SK-N-SH (cell line): Measurements from ENCODE around the gene WDR31. TPM values are rescaled to one million over a fixed set of nuclear protein-coding genes. Genes with fewer than 3 reads are reported as not detected.

Experiments
- CTCF ChIA-PET: fragments of 300-600, 350-600 bp; formaldehyde crosslinking; extraction: SDS; loops from one replicate; lab custom pipeline; 2021; lab: Yijun Ruan, JAX
- POLR2A ChIA-PET: fragments of 350-600 bp; sonication (Branson Sonifier 250); formaldehyde crosslinking; extraction: SDS; loops from one replicate; lab custom pipeline; 2020; ENCODE audit warnings: antibody characterized with exemption, inconsistent platforms; lab: Yijun Ruan, JAX
- DNase-seq: peaks from one replicate; pipeline ENCODE4 v3.0.0; 2012
- H2AFZ ChIP-seq: fragments of 200-600 bp; sonication (generic); 2 replicates; pipeline ENCODE4 v1.8.1; 2016; ENCODE audit warnings: antibody characterized with exemption, mild to moderate bottlenecking, low read depth
- H3F3A ChIP-seq: fragments of 200-600 bp; sonication (generic); replicated peaks from 2 replicates; pipeline ENCODE3; 2016; ENCODE audit warnings: antibody characterized with exemption, mild to moderate bottlenecking; ENCODE audit not compliant: insufficient read depth
- H3K27ac ChIP-seq, 2 experiments: fragments of 200-500 bp in 1 of 2; fragments of 200-600 bp in 1 of 2; sonication (Bioruptor generic) in 1 of 2; sonication (generic), shearing (Covaris generic) in 1 of 2; 2 replicates each; pipeline versions ENCODE4 v1.5.1 to v1.6.1; 2014 to 2016; ENCODE audit warnings: low read depth in 2 of 2, inconsistent platforms in 1 of 2, low read length in 1 of 2, mild to moderate bottlenecking in 1 of 2, mixed read lengths in 1 of 2
- H3K27me3 ChIP-seq: fragments of 200-600 bp; sonication (generic), shearing (Covaris generic); 2 replicates; pipeline ENCODE4 v1.6.1; 2016; ENCODE audit warnings: mixed run types; ENCODE audit not compliant: insufficient read depth
- H3K36me3 ChIP-seq, 2 experiments: fragments of 200-500 bp in 1 of 2; fragments of 200-600 bp in 1 of 2; sonication (Bioruptor generic) in 1 of 2; sonication (generic) in 1 of 2; replicated peaks in 1 of 2; 2 replicates each; pipeline versions ENCODE3 to v1.5.1; 2014 to 2016; ENCODE audit warnings: low read length in 1 of 2, mild to moderate bottlenecking in 1 of 2; ENCODE audit not compliant: insufficient read depth in 2 of 2, control insufficient read depth in 1 of 2
- H3K4me1 ChIP-seq, 2 experiments: fragments of 200-500 bp in 1 of 2; fragments of 200-600 bp in 1 of 2; sonication (Bioruptor generic) in 1 of 2; sonication (generic), shearing (Covaris generic) in 1 of 2; 2 replicates each; pipeline versions ENCODE4 v1.5.1 to v1.6.1; 2014 to 2016; ENCODE audit warnings: low read depth in 1 of 2, low read length in 1 of 2, mixed run types in 1 of 2; ENCODE audit not compliant: insufficient read depth in 2 of 2, control insufficient read depth in 1 of 2
- H3K4me2 ChIP-seq: fragments of 200-600 bp; sonication (generic), shearing (Covaris generic); 2 replicates; pipeline ENCODE4 v1.6.1; 2017; ENCODE audit warnings: mixed run types
- H3K4me3 ChIP-seq, 2 experiments: fragments of 200-500 bp in 1 of 2; fragments of 200-600 bp in 1 of 2; sonication (Bioruptor generic) in 1 of 2; sonication (generic), shearing (Covaris generic) in 1 of 2; 2 replicates each; pipeline versions ENCODE4 v1.5.1 to v1.8.1; 2014 to 2016; ENCODE audit warnings: low read depth in 2 of 2, inconsistent platforms in 1 of 2, low read length in 1 of 2, mild to moderate bottlenecking in 1 of 2, mixed read lengths in 1 of 2, moderate library complexity in 1 of 2
- H3K79me2 ChIP-seq: fragments of 200-600 bp; sonication (generic); 2 replicates; pipeline ENCODE4 v1.8.1; 2017; ENCODE audit warnings: mild to moderate bottlenecking; ENCODE audit not compliant: insufficient read depth
- H3K9ac ChIP-seq: fragments of 200-600 bp; sonication (generic); 2 replicates; pipeline ENCODE4 v1.6.1; 2017; ENCODE audit warnings: mixed run types
- H3K9me2 ChIP-seq: fragments of 200-600 bp; sonication (generic); 2 replicates; pipeline ENCODE4 v1.6.1; 2017; ENCODE audit warnings: mixed run types
- H3K9me3 ChIP-seq: fragments of 200-600 bp; sonication (generic); 2 replicates; pipeline ENCODE4 v1.6.1; 2017; ENCODE audit warnings: mixed run types, mild to moderate bottlenecking, moderate library complexity
- H4K20me1 ChIP-seq: fragments of 200-600 bp; sonication (generic); 2 replicates; pipeline ENCODE4 v1.6.1; 2017; ENCODE audit warnings: mild to moderate bottlenecking, mixed run types; ENCODE audit not compliant: insufficient read depth
- CHD2 ChIP-seq: fragments of 150-350 bp; IDR thresholded peaks from 2 replicates; pipeline ENCODE4 v1.6.1; 2018; ENCODE audit warnings: low read length; ENCODE audit not compliant: partially characterized antibody
- CTCF ChIP-seq: fragments of 200-600 bp; sonication (generic); IDR thresholded peaks from 2 replicates; pipeline ENCODE4 v1.6.1; 2017; ENCODE audit warnings: antibody characterized with exemption, mild to moderate bottlenecking, moderate library complexity
- EP300 ChIP-seq, 2 experiments: IDR thresholded peaks; 2 replicates each; pipeline versions ENCODE4 v1.4.0 to v1.6.1; 2012; ENCODE audit warnings: borderline replicate concordance in 1 of 2, low read depth in 1 of 2, low read length in 1 of 2
- EZH2phosphoT487 ChIP-seq: fragments of 200-600 bp; sonication (generic); IDR thresholded peaks from 2 replicates; pipeline ENCODE4 v1.6.1; 2017; ENCODE audit warnings: low read depth, mixed run types, mild to moderate bottlenecking, antibody characterized with exemption, moderate library complexity, borderline replicate concordance
- FOSL2 ChIP-seq: IDR thresholded peaks from 2 replicates; pipeline ENCODE4 v1.4.0; 2012; ENCODE audit warnings: low read depth, mild to moderate bottlenecking, moderate library complexity, borderline replicate concordance
- FOXM1 ChIP-seq: IDR thresholded peaks from 2 replicates; pipeline ENCODE4 v1.4.0; 2012; ENCODE audit warnings: low read depth, mild to moderate bottlenecking
- GABPA ChIP-seq: IDR thresholded peaks from 2 replicates; pipeline ENCODE4 v1.4.0; 2012; ENCODE audit warnings: low read depth, mild to moderate bottlenecking
- IRF3 ChIP-seq: fragments of 150-350 bp; IDR thresholded peaks from 2 replicates; pipeline ENCODE4 v1.6.1; 2016; ENCODE audit warnings: mild to moderate bottlenecking, low read depth, low read length
- MEF2A ChIP-seq: IDR thresholded peaks from 2 replicates; pipeline ENCODE4 v1.4.0; 2012; ENCODE audit warnings: low read depth, borderline replicate concordance
- MXI1 ChIP-seq: IDR thresholded peaks from 2 replicates; pipeline ENCODE4 v1.6.1; 2012; ENCODE audit warnings: mild to moderate bottlenecking, low read depth, low read length, improper control_type of control experiment
- NRF1 ChIP-seq: IDR thresholded peaks from 2 replicates; pipeline ENCODE4 v1.6.1; 2012; ENCODE audit warnings: low read depth, mild to moderate bottlenecking, low read length
- PBX3 ChIP-seq: IDR thresholded peaks from 2 replicates; pipeline ENCODE4; 2012
- POLR2AphosphoS5 ChIP-seq: IDR thresholded peaks from 2 replicates; pipeline ENCODE4 v1.6.1; 2012; ENCODE audit warnings: low read depth, low read length
- RAD21 ChIP-seq: IDR thresholded peaks from 2 replicates; pipeline ENCODE4 v1.6.1; 2012; ENCODE audit warnings: mild to moderate bottlenecking, low read length
- RCOR1 ChIP-seq: fragments of 150-350 bp; IDR thresholded peaks from 2 replicates; pipeline ENCODE4 v1.6.1; 2017; ENCODE audit warnings: antibody characterized with exemption, low read length
- RFX5 ChIP-seq: IDR thresholded peaks from 2 replicates; pipeline ENCODE4 v1.6.1; 2012; ENCODE audit warnings: mild to moderate bottlenecking, improper control_type of control experiment, low read length
- RXRA ChIP-seq: IDR thresholded peaks from 2 replicates; pipeline ENCODE4 v1.4.0; 2012; ENCODE audit warnings: low read depth, mild to moderate bottlenecking, borderline replicate concordance
- SMC3 ChIP-seq: IDR thresholded peaks from 2 replicates; pipeline ENCODE4 v1.6.1; 2012; ENCODE audit warnings: low read depth, low read length, improper control_type of control experiment
- TAF1 ChIP-seq: IDR thresholded peaks from 2 replicates; pipeline ENCODE4 v1.6.1; 2012; ENCODE audit warnings: low read depth, mild to moderate bottlenecking, low read length, moderate library complexity, borderline replicate concordance
- TEAD4 ChIP-seq: IDR thresholded peaks from 2 replicates; pipeline ENCODE4 v1.4.0; 2012; ENCODE audit warnings: mild to moderate bottlenecking, borderline replicate concordance; ENCODE audit not compliant: insufficient read depth
- YY1 ChIP-seq: IDR thresholded peaks from 2 replicates; pipeline ENCODE4 v1.4.0; 2012; ENCODE audit warnings: low read depth, mild to moderate bottlenecking
- ZBTB33 ChIP-seq: IDR thresholded peaks from 2 replicates; pipeline ENCODE4 v1.4.0; 2012; ENCODE audit warnings: low read depth, borderline replicate concordance
- WGBS: methylation state at CpG from one replicate; pipeline ENCODE4 v1.1.6; 2017; ENCODE audit warnings: low lambda C conversion rate; 5-methylcytosine and 5-hydroxymethylcytosine counted together
- polyA plus RNA-seq, 3 experiments: library from polyadenylated mRNA; depleted of rRNA; stranded (reverse); fragments of >200 nt; gene quantifications; 2 replicates each; pipeline ENCODE4 v1.2.3, GENCODE V29; 2012

Gene WDR31
- polyA plus RNA-seq, 1 of the 3 experiments (the other 2 are of a cell fraction), result 0.74 TPM

GRCh38 chr9:113274474-113275156 lies 65.5 kb downstream of the WDR31 start:
- Histone ChIP-seq H3F3A (peaks cover 7% of the 10 kb centered on the region), H4K20me1 (no peaks in the 10 kb centered on the region; the same call in 1 of the 2 replicates), H3K27me3 (no peaks in the 10 kb centered on the region), H3K9ac (peak overlapping the region; percentile 92), H3K79me2 (peaks cover 42% of the 10 kb centered on the region), H3K9me2 (no peaks in the 10 kb centered on the region), H3K36me3 (peaks cover 50 to 56% of the 10 kb centered on the region in 2 experiments), H2AFZ (peak overlapping the region; percentile 92), H3K4me3 (peak overlapping the region; percentile 80 to 95), H3K4me2 (peak overlapping the region; percentile 85), H3K4me1 (peaks cover 7 to 12% of the 10 kb centered on the region in 2 experiments; a peak in 3 of 4 replicates), H3K27ac (peak overlapping the region; percentile 90), H3K9me3 (no peaks in the 10 kb centered on the region)
- under 1% methylated on average over 14 of the region's 15 CpGs for WGBS
- peak; percentile 57 for DNase-seq
- TF ChIP-seq EP300 (IDR thresholded peaks at IDR 0.05; ENCODE audit: borderline replicate concordance in 1 of 2, low read depth in 1 of 2, low read length in 1 of 2) (no peak), NRF1 (no peak), TEAD4 (no peak), MEF2A (no peak), RXRA (no peak), EZH2phosphoT487 (no peak), RFX5 (no peak), IRF3 (no peak), RCOR1 (no peak), CHD2 (peak; percentile 29), MXI1 (no peak), CTCF (peak; percentile 77), FOXM1 (no peak), POLR2AphosphoS5 (no peak), TAF1 (no peak), YY1 (no peak), PBX3 (no peak), ZBTB33 (no peak), SMC3 (peak; percentile 28; the same call in 1 of the 2 replicates), RAD21 (peak; percentile 71), FOSL2 (no peak), GABPA (no peak)
- ChIA-PET POLR2A (interaction anchor here (0.6 to 2.4 kb wide), 17 partner anchors 9 to 374 kb away, joined by 3 to 19 read pairs (median 3); partner anchors contain the start of genes ALAD, BSPRY, C9orf43 and FKBP15), CTCF (interaction anchor here (0.6 to 4.5 kb wide), 42 partner anchors 9 to 391 kb away, joined by 3 to 42 read pairs (median 6); partner anchors contain the start of genes ALAD, BSPRY, C9orf43 and FKBP15)
